Psoas muscle (tissue), 8 donors: ENCODE results near the gene NUCKS1. TPM values are rescaled to one million over a fixed set of nuclear protein-coding genes. Genes with fewer than 3 reads are reported as not detected.
A peak's percentile ranks its signal among the peaks of the same experiment; 100 is the strongest.

ENCODE experiments used
- ATAC-seq, 4 donors: fragments of 200-7000 bp; cut with Tn5 transposase; one replicate each; pipeline ENCODE4 v1.9.1; 2020; ENCODE audit warnings: moderate library complexity in 3 of 4, mild to moderate bottlenecking in 2 of 4
- DNase-seq, 2 donors: peaks; one replicate each; pipeline ENCODE4 v3.0.0-alpha.2; 2020
- H3K27ac ChIP-seq: fragments of 200-600 bp; one replicate; pipeline ENCODE4 v1.8.0; 2022
- H3K27me3 ChIP-seq, 3 donors: fragments of 200-600 bp in 1 of 3; one replicate each; pipeline versions ENCODE4 v1.6.1 to v1.8.0; 2013 to 2022; ENCODE audit warnings: low read length in 2 of 3, mild to moderate bottlenecking in 2 of 3, moderate library complexity in 1 of 3; ENCODE audit not compliant: insufficient read depth in 3 of 3
- H3K36me3 ChIP-seq, 2 donors: fragments of 200-600 bp in 1 of 2; one replicate each; pipeline versions ENCODE4 v1.6.1 to v1.8.0; 2013 to 2022; ENCODE audit warnings: low read depth in 1 of 2, mild to moderate bottlenecking in 1 of 2, moderate library complexity in 1 of 2; ENCODE audit not compliant: insufficient read depth in 1 of 2
- H3K4me1 ChIP-seq: fragments of 200-600 bp; one replicate; pipeline ENCODE4 v1.8.0; 2022
- H3K4me3 ChIP-seq: fragments of 200-600 bp; one replicate; pipeline ENCODE4 v1.8.0; 2022; ENCODE audit warnings: mild to moderate bottlenecking
- H3K9me3 ChIP-seq: fragments of 200-600 bp; one replicate; pipeline ENCODE4 v1.8.0; 2022
- WGBS, 3 donors: extraction: QIAGEN DNeasy Blood & Tissue Kit; methylation state at CpG; one replicate each; pipeline versions ENCODE4 v1.1.6 to v1.1.7; 2013; 5-methylcytosine and 5-hydroxymethylcytosine counted together
- intact Hi-C, 2 donors: fragments of 100-400 bp; cut with DNase I; formaldehyde crosslinking; loops; one replicate each; pipeline versions ENCODE4 v1.11.0 to v1.14.2; 2022
- polyA plus RNA-seq, 3 donors: library from polyadenylated mRNA; stranded (reverse); fragments of 200-250 nt; gene quantifications; one replicate each; pipeline ENCODE4 v1.2.3, GENCODE V29; 2013
- total RNA-seq, 4 donors: library from RNA; stranded (reverse); fragmentation: NEBNext Ultra II Directional in 2 of 4; extraction: Animal tissue kit (Norgen Biotek cat#: 25700) in 2 of 4; gene quantifications; one replicate each; pipeline versions ENCODE4 v1.2.1 to v1.2.4, GENCODE V29; 2021 to 2023
- TF ChIP-seq, protein P1 (sequence below): fragments of 200-600 bp; IDR thresholded peaks from one replicate; pipeline ENCODE4 v1.8.0; 2022; ENCODE audit warnings: antibody characterized with exemption
- donor health status: healthy with polysubstance abuse.
- donor health status: DM: no; HTN: no; CAD: no; lungs with moderate emphysema.
- donor health status: Bipolar disorder and iron deficiency.
- donor health status: healthy.
- donor health status: DM: yes; HTN: yes; CAD: no.
- donor health status: DM: no; HTN: no; CAD: no.
- donor health status: DM: no; HTN: no; CAD: no.
- donor health status: DM: yes; HTN: yes; CAD: no.

Gene NUCKS1
- total and polyA plus RNA-seq, 7 donors = 28.3 to 174 (median 140) TPM

DNA sequence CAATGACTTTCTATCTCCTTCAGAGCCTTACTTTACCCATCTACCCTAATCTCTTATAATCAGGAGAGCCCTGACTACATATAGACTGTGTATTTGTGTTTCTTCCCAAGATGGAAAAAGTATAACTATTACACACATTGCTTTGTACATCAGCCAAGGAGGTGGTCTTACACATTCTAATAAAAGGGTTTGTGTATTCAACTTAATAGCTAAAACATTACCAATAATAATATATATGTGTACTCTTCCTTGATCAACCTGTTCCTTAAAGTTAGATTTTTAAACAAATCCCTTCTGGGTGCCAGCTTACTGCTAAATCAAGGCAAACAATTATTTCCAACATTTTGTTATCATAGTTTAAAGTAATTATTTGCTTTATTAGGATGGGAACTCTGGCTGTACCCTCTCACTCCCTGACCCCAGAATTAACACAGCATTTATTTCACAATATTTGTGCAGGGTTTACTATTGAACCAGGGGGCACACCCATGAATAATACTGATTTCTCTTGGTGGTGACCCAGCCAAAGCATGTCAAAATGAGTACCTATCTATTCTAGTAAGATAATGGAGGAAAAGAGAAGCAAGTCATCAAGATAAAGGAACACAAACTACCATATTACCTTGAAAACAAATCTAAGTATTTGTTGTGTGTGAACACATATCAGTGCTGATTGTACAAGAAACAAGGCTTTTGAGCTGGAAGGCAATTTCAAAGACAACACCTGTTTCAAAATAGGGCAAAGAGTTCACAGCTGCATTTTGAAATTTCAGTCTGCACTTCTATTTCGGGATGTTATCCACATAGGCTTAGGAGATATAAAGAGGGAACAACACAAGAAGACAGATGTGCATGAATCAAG lies 39.5 kb downstream of the NUCKS1 start:
- no peak overlapping the region for H3K27ac ChIP-seq
- no peak for ATAC-seq
- H3K36me3 ChIP-seq = peaks cover 0 to 19% of the 10 kb centered on the region in 2 donors
- intact Hi-C loops = loop anchor here (1.0 to 5.0 kb wide), 4 partner anchors 51 to 122 kb away; no protein-coding TSS in a partner anchor
- no peaks in the 10 kb centered on the region for H3K9me3 ChIP-seq
- no peak for DNase-seq
- no peak overlapping the region for H3K4me3 ChIP-seq
- 31 to 42% (median 39%) methylated on average over 1 of the region's 1 CpG for WGBS, 3 donors
- TF ChIP-seq, protein P1, sequence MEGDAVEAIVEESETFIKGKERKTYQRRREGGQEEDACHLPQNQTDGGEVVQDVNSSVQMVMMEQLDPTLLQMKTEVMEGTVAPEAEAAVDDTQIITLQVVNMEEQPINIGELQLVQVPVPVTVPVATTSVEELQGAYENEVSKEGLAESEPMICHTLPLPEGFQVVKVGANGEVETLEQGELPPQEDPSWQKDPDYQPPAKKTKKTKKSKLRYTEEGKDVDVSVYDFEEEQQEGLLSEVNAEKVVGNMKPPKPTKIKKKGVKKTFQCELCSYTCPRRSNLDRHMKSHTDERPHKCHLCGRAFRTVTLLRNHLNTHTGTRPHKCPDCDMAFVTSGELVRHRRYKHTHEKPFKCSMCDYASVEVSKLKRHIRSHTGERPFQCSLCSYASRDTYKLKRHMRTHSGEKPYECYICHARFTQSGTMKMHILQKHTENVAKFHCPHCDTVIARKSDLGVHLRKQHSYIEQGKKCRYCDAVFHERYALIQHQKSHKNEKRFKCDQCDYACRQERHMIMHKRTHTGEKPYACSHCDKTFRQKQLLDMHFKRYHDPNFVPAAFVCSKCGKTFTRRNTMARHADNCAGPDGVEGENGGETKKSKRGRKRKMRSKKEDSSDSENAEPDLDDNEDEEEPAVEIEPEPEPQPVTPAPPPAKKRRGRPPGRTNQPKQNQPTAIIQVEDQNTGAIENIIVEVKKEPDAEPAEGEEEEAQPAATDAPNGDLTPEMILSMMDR = no peak
- H3K4me1 ChIP-seq = peaks cover 4% of the 10 kb centered on the region
- H3K27me3 ChIP-seq = no peaks in the 10 kb centered on the region

DNA sequence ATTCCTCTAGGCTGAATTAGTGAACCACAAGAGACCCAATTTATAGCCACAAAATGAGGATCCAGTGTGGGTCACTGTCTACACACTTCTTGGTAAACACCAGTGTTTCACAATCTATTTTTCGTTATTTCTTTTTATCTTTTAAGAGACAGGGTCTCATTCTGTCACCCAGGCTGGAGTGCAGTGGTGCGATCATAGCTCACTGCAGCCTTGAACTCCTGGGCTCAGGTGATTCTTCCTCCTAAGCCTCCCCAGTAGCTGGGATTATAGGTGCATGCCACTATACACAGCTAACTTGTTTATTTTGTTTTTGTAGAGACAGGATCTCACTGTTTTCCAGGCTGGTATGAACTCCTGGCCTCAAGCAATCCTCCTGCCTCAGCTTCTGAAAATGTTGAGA lies 40.3 kb downstream of the NUCKS1 start:
- intact Hi-C loops = loop anchor here (2.0 to 5.0 kb wide), 3 partner anchors 52 to 121 kb away; no protein-coding TSS in a partner anchor
- TF ChIP-seq, protein P1 = no peak
- DNase-seq (no peak), ATAC-seq (no peak)
- H3K27me3 ChIP-seq = no peaks in the 10 kb centered on the region
- no peak overlapping the region for H3K4me3 ChIP-seq
- 92 to 98% (median 93%) methylated on average over 2 of the region's 2 CpGs for WGBS, 3 donors
- H3K4me1 ChIP-seq = peaks cover 4% of the 10 kb centered on the region
- H3K27ac ChIP-seq = no peak overlapping the region
- peaks cover 0 to 21% of the 10 kb centered on the region in 2 donors for H3K36me3 ChIP-seq
- no peaks in the 10 kb centered on the region for H3K9me3 ChIP-seq

DNA sequence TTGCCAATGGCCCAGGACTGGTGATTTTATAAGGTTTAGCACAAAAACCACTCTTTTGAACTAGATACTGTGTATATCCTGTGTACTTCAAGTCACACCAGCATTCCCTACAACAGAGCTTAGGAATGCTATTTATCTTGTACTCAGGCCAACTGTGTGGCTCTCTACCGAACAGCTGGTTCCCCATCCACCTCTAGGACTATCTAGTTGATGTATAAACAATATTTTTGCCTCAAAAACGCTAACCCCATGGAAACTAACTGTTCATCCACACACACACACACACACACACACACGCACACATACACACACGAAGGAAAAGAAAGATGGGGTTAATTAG lies 41.0 kb downstream of the NUCKS1 start:
- intact Hi-C loops = no loop called here
- H3K9me3 ChIP-seq = no peaks in the 10 kb centered on the region
- no peaks in the 10 kb centered on the region for H3K27me3 ChIP-seq
- TF ChIP-seq, protein P1 = no peak
- no peak overlapping the region for H3K4me3 ChIP-seq
- ATAC-seq = peak in 1 of 4 donors; percentile 29
- H3K36me3 ChIP-seq = peaks cover 0 to 25% of the 10 kb centered on the region in 2 donors
- WGBS, 3 donors = 28 to 47% (median 36%) methylated on average over 4 of the region's 4 CpGs
- H3K27ac ChIP-seq = no peak overlapping the region
- no peak for DNase-seq
- peaks cover 4% of the 10 kb centered on the region for H3K4me1 ChIP-seq

DNA sequence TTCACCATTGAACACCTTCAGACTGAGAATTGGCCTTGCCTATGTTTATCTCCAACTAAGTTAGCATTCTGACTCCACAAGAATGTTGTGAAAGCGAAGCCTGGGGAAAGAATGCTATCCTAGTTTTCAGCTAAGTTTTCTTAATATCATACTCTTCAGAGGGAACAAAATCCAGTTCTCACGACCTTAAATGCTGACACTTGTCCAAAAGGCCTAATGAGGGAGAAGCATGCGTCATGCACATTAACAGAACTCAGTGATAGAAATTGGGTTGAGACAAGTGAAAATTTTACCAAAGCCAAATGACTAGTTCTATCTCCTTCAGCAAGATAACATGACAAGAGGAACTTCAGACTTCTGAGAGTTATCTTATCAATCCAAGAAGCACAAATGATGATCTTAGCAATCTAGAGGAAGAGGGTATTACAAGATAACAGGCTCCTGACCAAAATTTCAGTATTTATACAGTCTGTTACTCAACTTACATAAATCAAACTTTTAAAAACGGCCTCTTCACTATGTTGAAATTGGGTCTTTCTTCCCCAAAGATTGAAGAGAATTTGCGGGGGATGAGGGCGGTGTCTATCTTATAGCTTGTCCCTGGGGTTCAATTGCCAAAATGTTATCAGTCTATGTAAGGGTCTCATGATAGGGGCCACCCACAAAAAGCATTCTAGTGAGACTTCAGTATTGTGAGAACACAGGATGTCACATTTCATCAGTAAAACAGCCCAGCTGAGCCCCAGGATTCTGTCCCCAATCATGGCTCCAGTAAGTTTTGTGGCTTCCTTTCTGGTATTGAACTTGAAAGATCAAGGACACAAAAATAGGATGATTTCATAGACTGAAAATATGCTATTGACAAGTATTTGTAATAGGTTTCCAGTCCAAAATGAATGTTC lies 43.1 kb downstream of the NUCKS1 start:
- intact Hi-C loops = no loop called here

More for the DNA sequence above, 43.1 kb downstream of the NUCKS1 start:
- H3K36me3 ChIP-seq = peaks cover 0 to 22% of the 10 kb centered on the region in 2 donors
- H3K4me3 ChIP-seq = no peak overlapping the region
- no peak overlapping the region for H3K27ac ChIP-seq
- TF ChIP-seq, protein P1 = no peak
- no peaks in the 10 kb centered on the region for H3K9me3 ChIP-seq
- ATAC-seq (no peak), DNase-seq (no peak)
- WGBS, 3 donors = 81 to 86% (median 85%) methylated on average over 6 of the region's 6 CpGs
- peaks cover 4% of the 10 kb centered on the region for H3K4me1 ChIP-seq
- no peaks in the 10 kb centered on the region for H3K27me3 ChIP-seq
